Measurements from ENCODE around the gene ASCC3.

DNA sequence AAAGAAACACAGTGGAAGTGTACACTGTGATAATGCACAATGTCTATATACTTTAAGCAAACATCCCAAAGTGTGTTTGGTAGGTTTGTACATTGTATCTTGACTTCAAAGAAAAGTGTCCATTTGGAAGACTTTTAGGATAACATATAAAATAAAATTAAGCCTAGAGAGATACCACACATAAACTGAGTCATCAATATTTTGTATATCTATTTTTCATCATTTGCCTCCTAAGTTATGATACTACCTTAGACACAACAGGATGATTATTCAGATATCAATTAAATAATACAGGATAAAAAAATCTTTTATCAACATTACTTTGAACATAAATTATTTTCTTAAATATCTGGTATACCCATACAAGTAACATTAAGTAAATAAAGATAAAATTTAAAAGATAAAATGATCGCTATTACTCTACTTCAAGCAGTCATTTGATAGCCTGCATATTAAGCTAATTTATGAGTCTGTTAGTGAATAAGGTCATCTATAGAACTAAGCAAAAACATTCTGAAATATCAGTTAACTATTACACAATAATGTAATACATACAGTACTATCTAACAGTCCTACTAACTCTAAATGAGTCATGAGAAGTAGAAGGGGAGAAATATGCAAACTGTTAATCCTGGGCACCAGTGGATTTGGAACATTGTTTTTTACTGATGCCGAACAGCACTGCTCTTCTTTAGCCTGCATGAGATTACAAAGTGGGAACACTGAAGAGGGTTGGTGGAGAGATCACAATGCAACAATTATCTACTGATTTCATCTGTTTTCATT is 258.0 kb downstream of the ASCC3 start:
- TF ChIP-seq ZNF274 (IDR thresholded peaks at IDR 0.05; ENCODE audit: low read depth, low read length) (no peak), YY1 (IDR thresholded peaks at IDR 0.05; ENCODE audit: insufficient read depth, insufficient read length) (no peak), SUZ12 (IDR thresholded peaks at IDR 0.05; ENCODE audit: extremely low read depth, insufficient read depth, insufficient read length) (no peak)
